Epithelial cell of esophagus (primary cell): ENCODE measurements around the gene AKT3.
"Not testable (repeated sequence)": the region's sequence is repeated elsewhere in the genome, so short reads cannot be mapped to it uniquely, and the experiment has no call there.

ENCODE experiments used
- DNase-seq: peaks from one replicate; pipeline ENCODE4 v3.0.0; 2010; ENCODE audit warnings: low read depth
- H3K4me3 ChIP-seq: 2 replicates; pipeline ENCODE4 v1.5.1; 2011; ENCODE audit warnings: mild to moderate bottlenecking, low read length, control low read depth
- TF ChIP-seq, protein P1 (sequence below): IDR thresholded peaks from 2 replicates; pipeline ENCODE4 v1.5.1; 2011; ENCODE audit warnings: low read depth, mild to moderate bottlenecking, low read length, control low read depth, inconsistent platforms; ENCODE audit not compliant: insufficient read depth; ENCODE audit errors: missing control alignments

The AKT3 gene

DNA sequence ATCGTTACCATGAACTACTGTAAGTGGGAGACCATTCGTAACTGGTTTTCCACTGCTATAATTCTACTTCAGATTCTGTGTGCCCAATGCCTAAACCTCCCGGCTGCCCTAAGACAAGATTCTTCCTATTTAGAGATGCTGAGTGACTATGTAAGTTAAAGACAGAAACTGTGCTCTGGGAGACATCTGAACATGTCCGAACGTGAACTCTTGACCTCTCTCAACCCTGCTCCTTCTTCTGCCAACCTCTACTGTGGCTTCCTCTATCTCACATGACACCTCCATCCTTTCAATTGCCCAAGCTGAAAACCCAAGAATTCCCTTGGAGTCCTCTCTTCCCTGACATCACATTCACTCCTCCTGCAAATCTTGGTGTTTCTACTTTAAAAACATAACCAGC, 182.9 kb downstream of the AKT3 start:
- DNase-seq, result no peak
- no peak overlapping the region for H3K4me3 ChIP-seq
- TF ChIP-seq, protein P1, sequence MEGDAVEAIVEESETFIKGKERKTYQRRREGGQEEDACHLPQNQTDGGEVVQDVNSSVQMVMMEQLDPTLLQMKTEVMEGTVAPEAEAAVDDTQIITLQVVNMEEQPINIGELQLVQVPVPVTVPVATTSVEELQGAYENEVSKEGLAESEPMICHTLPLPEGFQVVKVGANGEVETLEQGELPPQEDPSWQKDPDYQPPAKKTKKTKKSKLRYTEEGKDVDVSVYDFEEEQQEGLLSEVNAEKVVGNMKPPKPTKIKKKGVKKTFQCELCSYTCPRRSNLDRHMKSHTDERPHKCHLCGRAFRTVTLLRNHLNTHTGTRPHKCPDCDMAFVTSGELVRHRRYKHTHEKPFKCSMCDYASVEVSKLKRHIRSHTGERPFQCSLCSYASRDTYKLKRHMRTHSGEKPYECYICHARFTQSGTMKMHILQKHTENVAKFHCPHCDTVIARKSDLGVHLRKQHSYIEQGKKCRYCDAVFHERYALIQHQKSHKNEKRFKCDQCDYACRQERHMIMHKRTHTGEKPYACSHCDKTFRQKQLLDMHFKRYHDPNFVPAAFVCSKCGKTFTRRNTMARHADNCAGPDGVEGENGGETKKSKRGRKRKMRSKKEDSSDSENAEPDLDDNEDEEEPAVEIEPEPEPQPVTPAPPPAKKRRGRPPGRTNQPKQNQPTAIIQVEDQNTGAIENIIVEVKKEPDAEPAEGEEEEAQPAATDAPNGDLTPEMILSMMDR, result no peak

DNA sequence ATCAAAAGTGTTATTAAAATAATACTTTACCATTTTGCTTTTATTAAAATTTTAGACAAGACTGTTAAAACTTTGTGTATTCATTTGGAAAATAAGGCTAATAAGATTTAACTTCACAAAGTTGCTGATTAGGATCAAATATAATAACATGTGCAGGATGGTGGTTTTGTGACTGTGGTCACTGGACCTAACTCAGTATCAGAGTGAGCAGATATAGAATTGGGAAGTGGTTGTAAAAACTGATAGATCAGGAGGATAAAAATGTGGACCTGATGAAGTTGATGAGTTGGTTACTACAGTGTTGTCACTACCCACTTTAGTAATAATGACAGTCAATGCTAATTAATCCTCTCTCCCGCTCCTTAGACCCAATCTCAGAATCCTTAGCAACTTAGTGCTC, 186.4 kb downstream of the AKT3 start:
- TF ChIP-seq, protein P1, result no peak
- H3K4me3 ChIP-seq, result no peak overlapping the region
- no peak for DNase-seq

DNA sequence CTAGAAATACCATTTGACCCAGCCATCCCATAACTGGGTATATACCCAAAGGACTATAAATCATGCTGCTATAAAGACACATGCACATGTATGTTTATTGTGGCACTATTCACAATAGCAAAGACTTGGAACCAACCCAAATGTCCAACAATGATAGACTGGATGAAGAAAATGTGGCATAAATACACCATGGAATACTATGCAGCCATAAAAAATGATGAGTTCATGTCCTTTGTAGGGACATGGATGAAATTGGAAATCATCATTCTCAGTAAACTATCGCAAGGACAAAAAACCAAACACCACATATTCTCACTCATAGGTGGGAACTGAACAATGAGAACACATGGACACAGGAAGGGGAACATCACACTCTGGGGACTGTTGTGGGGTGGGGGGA, 187.9 kb downstream of the AKT3 start:
- not testable (repeated sequence) for DNase-seq, H3K4me3 ChIP-seq

DNA sequence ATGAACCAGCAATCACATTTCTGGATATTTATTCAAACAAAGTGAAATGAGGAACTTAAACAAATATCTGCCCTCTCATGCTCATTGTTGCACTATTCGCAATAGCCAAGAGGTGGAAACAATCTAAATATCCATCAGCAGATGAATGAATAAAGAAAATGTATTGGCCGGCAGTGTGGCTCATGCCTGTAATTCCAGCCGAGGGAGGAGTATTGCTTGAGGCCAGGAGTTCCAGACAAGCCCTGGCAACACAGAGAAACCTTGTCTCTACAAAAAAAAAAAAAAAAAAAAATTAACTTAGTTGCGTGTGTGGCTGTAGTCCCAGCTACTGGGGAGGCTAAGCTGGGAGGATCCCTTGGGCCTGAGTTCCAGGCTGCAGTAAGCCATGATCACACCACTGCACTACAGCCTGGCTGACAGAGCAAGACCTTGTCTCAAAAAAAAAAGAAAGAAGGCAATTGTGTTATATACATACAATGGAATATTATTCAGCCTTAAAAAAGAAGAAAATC, 191.4 kb downstream of the AKT3 start:
- TF ChIP-seq, protein P1, result no peak
- no peak overlapping the region for H3K4me3 ChIP-seq
- DNase-seq, result peak; percentile 87

DNA sequence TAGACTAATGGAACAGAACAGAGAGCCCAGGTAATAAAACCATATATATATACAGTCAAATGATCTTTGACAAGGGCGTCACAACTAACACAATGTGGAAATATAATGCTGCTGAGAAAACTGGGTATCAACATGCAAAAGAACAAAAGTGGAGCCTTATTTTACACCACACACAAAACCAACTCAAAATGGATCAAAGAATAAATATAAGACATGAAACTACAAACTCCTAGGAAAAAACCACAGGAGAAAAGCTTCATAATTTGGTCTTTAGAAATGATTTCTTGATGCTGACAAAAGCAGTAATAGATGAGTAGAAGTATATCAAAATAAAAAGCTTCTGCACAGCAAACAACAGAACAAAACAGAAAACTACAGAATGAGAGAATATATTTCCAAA, 192.2 kb downstream of the AKT3 start:
- DNase-seq, result no peak
- H3K4me3 ChIP-seq, result no peak overlapping the region
- TF ChIP-seq, protein P1, result no peak

DNA sequence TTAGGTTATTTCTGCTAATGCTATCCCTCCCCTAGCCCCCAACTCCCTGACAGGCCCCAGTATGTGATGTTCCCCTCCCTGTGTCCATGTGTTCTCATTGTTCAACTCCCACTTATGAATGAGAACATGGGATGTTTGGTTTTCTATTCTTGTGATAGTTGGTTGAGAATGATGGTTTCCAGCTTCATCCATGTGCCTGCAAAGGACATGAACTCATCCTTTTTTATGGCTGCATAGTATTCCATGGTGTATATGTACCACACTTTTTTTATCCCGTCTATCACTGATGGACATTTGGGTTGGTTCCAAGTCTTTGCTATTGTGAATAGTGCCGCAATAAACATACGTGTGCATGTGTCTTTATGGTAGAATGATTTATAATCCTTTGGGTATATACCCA, 200.5 kb downstream of the AKT3 start:
- DNase-seq, H3K4me3 ChIP-seq: not testable (repeated sequence)

DNA sequence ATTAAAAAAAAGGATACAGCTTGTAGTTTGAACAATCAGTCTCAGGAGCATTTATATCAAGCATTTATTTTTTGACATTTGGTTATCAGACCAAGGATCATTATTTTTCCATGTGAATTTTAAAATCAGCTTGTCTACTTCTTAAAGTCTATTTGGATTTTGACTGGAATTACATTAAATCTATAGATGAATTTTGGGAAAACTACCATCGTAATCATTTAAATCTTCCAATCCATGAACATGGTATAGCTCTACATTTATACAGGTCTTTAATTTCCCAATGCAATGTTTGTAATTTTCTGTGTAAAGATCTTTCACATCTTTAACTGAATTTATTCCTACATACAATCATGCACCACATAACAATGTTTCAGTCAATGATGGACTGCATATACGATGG, 203.2 kb downstream of the AKT3 start:
- TF ChIP-seq, protein P1, result no peak

DNA sequence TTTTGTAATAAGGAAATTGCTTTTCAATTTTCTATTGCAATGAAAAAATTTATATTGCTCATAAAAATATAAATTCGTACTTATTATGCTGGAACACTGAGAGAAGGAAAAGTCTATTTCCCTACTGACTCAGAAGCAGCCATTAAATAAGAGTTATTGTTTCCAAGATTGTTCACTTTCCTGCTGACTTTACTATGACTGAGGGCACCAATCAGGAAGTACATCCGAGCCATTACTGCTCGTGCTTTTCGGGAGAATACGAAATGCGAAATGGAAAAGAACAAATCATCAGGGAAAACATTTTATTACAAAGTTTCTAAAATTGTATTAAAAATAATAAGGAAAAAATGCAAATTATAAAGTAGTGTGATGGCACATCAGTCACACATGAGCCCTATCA, 204.8 kb downstream of the AKT3 start:
- DNase-seq, result no peak
- TF ChIP-seq, protein P1, result no peak
- H3K4me3 ChIP-seq, result no peak overlapping the region

More for the DNA sequence above, 203.2 kb downstream of the AKT3 start:
- no peak for DNase-seq
- H3K4me3 ChIP-seq, result no peak overlapping the region
